Activated CD8-positive, alpha-beta T cell treated with anti-CD3 and anti-CD28 coated beads, Interleukin-2, amount 10 ng/mL, durations not matched to agents 7 days and 5 days (primary cell): ENCODE data around the gene PLCD3. TPM values are rescaled to one million over a fixed set of nuclear protein-coding genes. Genes with fewer than 3 reads are reported as not detected.

Source experiments
- ATAC-seq: fragments of 150-1000 bp; cut with Tn5 transposase; one replicate; pipeline ENCODE4 v1.10.0; 2021; ENCODE audit warnings: moderate library complexity
- CTCF ChIA-PET: fragments of 350-600 bp; sonication (Branson Sonifier 250); formaldehyde crosslinking; loops from one replicate; lab custom pipeline; 2021; ENCODE audit warnings: antibody characterized with exemption; lab: Charles Lee
- POLR2A ChIA-PET: fragments of 350-600 bp; sonication (Branson Sonifier 250); formaldehyde crosslinking; loops from one replicate; lab custom pipeline; 2021; ENCODE audit warnings: antibody characterized with exemption; lab: Charles Lee
- DNase-seq: peaks from one replicate; pipeline ENCODE4 v3.0.0-alpha.2; 2020
- H3K27ac Mint-ChIP-seq: one replicate; pipeline ENCODE4 v1.8.0; 2021; ENCODE audit warnings: mild to moderate bottlenecking, mixed read lengths
- H3K27me3 Mint-ChIP-seq: one replicate; pipeline ENCODE4 v1.8.0; 2021; ENCODE audit warnings: low read depth, mixed read lengths
- H3K36me3 Mint-ChIP-seq: one replicate; pipeline ENCODE4 v1.8.0; 2021; ENCODE audit warnings: low read depth, mixed read lengths
- H3K4me1 Mint-ChIP-seq: one replicate; pipeline ENCODE4 v1.8.0; 2021; ENCODE audit warnings: low read depth, mixed read lengths
- H3K4me3 Mint-ChIP-seq: one replicate; pipeline ENCODE4 v1.8.0; 2021; ENCODE audit warnings: mild to moderate bottlenecking, mixed read lengths
- H3K9me3 Mint-ChIP-seq: one replicate; pipeline ENCODE4 v1.8.0; 2022; ENCODE audit warnings: mixed read lengths; ENCODE audit not compliant: insufficient read depth
- total RNA-seq, 2 experiments: library from RNA; stranded (reverse); gene quantifications; one replicate each; pipeline ENCODE4 v1.2.3, GENCODE V29; 2021

Gene PLCD3
- total RNA-seq, 2 experiments from 2014 or later: 4.3 to 4.6 TPM

- Mint-ChIP-seq H3K36me3 (no peaks in the 10 kb centered on the region), H3K27me3 (peaks cover 12% of the 10 kb centered on the region), H3K4me1 (no peaks in the 10 kb centered on the region), H3K27ac (no peak overlapping the region), H3K4me3 (no peak overlapping the region), H3K9me3 (no peaks in the 10 kb centered on the region)
- ChIA-PET POLR2A (no interaction called here), CTCF (interaction anchor here (1.9 kb wide), 1 partner anchor 11 kb away, joined by 9 read pairs; the partner anchor contains the start of gene ACBD4)
- DNase-seq: no peak
- peak; percentile 25 for ATAC-seq
Observed at GRCh38 chr17:45123930-45124796, 8.2 kb downstream of the PLCD3 start.

GRCh38 chr17:45123076-45123770 lies 9.1 kb downstream of the PLCD3 start:
- Mint-ChIP-seq H3K9me3 (no peaks in the 10 kb centered on the region), H3K36me3 (no peaks in the 10 kb centered on the region)

DNA sequence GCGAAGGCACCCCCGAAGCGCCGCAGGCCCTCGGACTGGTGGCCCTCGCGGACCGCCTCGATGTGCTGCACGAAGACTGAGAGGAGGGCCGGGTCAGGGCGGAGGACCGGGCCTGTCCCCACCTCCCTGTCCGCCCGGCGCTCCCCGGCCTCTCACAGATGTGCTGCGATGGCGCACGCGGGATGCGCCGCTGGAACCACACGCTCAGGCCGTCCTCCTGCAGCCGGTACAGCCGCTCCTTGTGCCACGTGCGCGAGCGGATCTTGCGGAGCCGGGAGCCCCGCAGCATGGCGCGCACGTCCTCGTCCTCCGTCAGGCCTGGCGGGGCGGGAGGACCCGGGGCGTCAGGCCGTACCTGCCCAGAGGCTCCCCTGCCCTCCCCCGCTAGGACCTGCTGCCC lies 11.3 kb downstream of the PLCD3 start:
- CTCF ChIA-PET: interaction anchor here (1.6 kb wide), 1 partner anchor 14 kb away, joined by 7 read pairs; the partner anchor contains the start of gene ACBD4
- no peak overlapping the region for H3K4me3 Mint-ChIP-seq
- ATAC-seq: no peak

More at GRCh38 chr17:45123076-45123770, 9.1 kb downstream of the PLCD3 start:
- Mint-ChIP-seq H3K27me3 (peaks cover 12% of the 10 kb centered on the region), H3K4me1 (no peaks in the 10 kb centered on the region), H3K27ac (no peak overlapping the region), H3K4me3 (no peak overlapping the region)
- ChIA-PET POLR2A (no interaction called here), CTCF (interaction anchor here (1.9 kb wide), 1 partner anchor 12 kb away, joined by 9 read pairs; the partner anchor contains the start of gene ACBD4)
- DNase-seq (no peak), ATAC-seq (no peak)

DNA sequence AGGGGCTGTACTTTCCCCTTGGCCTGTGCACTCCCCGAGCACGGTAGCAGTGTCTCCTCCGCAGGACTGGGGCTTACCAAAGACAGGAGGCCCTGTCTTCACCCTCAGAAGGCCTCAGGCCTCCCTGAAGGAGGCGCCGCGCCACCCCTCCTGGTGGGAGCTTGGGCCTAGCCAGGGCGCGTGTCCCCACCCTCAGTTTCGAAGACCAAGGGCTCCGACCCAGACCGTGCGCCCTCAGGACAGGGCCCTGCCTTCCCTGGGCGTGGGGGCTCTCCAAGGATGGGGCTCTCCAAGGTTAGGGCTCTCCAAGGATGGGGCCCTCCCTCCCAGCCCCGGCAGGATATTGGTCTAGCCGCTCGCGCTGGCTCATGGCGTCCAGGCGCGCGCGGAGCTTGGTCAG lies 11.8 kb downstream of the PLCD3 start:
- CTCF ChIA-PET: interaction anchor here (3.6 kb wide), 1 partner anchor 15 kb away, joined by 23 read pairs; the partner anchor contains the start of gene ACBD4
- no peak overlapping the region for H3K4me3 Mint-ChIP-seq
- H3K27ac Mint-ChIP-seq: no peak overlapping the region
- H3K27me3 Mint-ChIP-seq: peaks cover 12% of the 10 kb centered on the region
- H3K4me1 Mint-ChIP-seq: no peaks in the 10 kb centered on the region
- ATAC-seq: no peak
- no peaks in the 10 kb centered on the region for H3K9me3 Mint-ChIP-seq
- no peaks in the 10 kb centered on the region for H3K36me3 Mint-ChIP-seq
- no peak for DNase-seq
- POLR2A ChIA-PET: interaction anchor here (1.0 kb wide), 1 partner anchor 41 kb away, joined by 3 read pairs; no protein-coding TSS in a partner anchor

More for the DNA sequence above, 11.3 kb downstream of the PLCD3 start:
- Mint-ChIP-seq H3K9me3 (no peaks in the 10 kb centered on the region), H3K27ac (no peak overlapping the region), H3K27me3 (peaks cover 12% of the 10 kb centered on the region), H3K4me1 (no peaks in the 10 kb centered on the region), H3K36me3 (no peaks in the 10 kb centered on the region)
- POLR2A ChIA-PET: no interaction called here
- no peak for DNase-seq

- DNase-seq (no peak), ATAC-seq (no peak)
- ChIA-PET CTCF (interaction anchor here (0.7 to 3.6 kb wide), 3 partner anchors 9 to 99 kb away, joined by 3 to 23 read pairs (median 7); partner anchors contain the start of gene ACBD4), POLR2A (interaction anchor here (1.0 kb wide), 1 partner anchor 41 kb away, joined by 3 read pairs; no protein-coding TSS in a partner anchor)
- Mint-ChIP-seq H3K9me3 (no peaks in the 10 kb centered on the region), H3K27me3 (peaks cover 12% of the 10 kb centered on the region), H3K4me1 (no peaks in the 10 kb centered on the region), H3K36me3 (no peaks in the 10 kb centered on the region), H3K27ac (no peak overlapping the region), H3K4me3 (no peak overlapping the region)
Observed at GRCh38 chr17:45119964-45120363, 12.4 kb downstream of the PLCD3 start.

- CTCF ChIA-PET: interaction anchor here (0.8 to 3.6 kb wide), 5 partner anchors 10 to 22 kb away, joined by 3 to 23 read pairs (median 7); partner anchors contain the start of gene ACBD4
- POLR2A ChIA-PET: interaction anchor here (0.5 to 0.9 kb wide), 2 partner anchors 13 to 46 kb away, joined by 3 to 4 read pairs; no protein-coding TSS in a partner anchor
- no peaks in the 10 kb centered on the region for H3K36me3 Mint-ChIP-seq
- ATAC-seq (no peak), DNase-seq (no peak)
- no peak overlapping the region for H3K4me3 Mint-ChIP-seq
- peaks cover 12% of the 10 kb centered on the region for H3K27me3 Mint-ChIP-seq
- no peaks in the 10 kb centered on the region for H3K9me3 Mint-ChIP-seq
- no peaks in the 10 kb centered on the region for H3K4me1 Mint-ChIP-seq
- H3K27ac Mint-ChIP-seq: no peak overlapping the region
Observed at GRCh38 chr17:45118691-45119090, 13.6 kb downstream of the PLCD3 start.

DNA sequence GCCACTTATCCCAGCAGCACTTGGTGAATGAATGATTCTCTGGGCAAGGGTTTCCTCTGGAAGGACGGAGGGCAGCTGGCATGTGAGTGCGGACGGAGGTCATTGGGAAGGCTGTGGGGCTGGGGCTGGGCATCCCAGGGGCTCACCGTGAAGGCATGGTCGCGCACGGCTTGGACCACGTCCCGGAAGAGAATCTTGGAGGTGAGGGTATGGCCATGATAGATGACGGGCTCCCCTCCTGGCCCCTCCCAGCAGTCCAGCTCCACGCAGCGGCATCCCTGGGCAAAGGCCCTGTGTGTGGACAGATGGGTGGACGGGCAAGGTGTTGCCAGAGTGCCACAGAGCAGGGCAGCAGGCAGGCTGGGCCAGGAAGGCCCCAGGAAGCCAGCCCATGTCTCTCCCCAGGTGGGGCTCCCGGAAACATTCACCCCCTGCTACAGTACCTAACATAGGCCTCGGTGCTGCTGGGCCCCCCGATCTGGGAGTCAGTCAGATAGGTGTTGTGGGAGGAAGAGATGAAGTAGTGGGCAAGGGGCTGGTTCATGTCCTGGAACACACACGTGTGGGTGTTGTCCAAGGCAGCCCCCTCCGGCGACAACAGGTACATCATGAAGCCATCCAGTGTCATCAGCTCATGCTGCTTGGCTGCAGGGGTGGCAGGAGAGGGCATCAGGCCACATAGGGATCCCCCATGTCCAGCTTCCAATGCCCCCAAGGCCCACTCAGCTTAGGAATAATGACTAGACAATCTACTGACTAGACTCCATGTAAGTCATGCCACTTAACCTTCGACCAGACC lies 14.3 kb downstream of the PLCD3 start:
- POLR2A ChIA-PET: interaction anchor here (0.5 to 0.9 kb wide), 2 partner anchors 12 to 46 kb away, joined by 3 to 4 read pairs; no protein-coding TSS in a partner anchor
- H3K27ac Mint-ChIP-seq: no peak overlapping the region
- no peak for ATAC-seq

DNA sequence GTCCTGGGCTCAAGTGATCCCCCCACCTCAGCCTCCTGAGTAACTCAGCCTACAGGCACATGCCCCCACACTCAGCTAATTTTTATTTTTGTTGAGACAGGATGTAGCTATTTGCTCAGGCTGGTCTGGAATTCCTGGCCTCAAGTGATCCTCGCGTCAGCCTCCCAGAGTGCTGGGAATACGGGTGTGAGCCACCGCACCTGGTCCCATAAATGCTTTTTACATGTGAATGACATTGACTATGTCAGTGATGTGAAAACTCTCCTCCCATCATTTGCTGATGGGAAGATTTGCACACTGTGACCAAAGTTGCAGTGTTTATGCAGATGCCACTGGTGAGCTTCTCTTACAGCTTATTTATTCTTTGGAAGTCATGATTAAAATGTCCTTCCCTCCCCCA lies 15.0 kb downstream of the PLCD3 start:
- H3K27me3 Mint-ChIP-seq: peaks cover 10% of the 10 kb centered on the region
- no peaks in the 10 kb centered on the region for H3K9me3 Mint-ChIP-seq
- POLR2A ChIA-PET: no interaction called here
- no peak for ATAC-seq
- H3K4me3 Mint-ChIP-seq: no peak overlapping the region
- CTCF ChIA-PET: interaction anchor here (0.9 to 3.6 kb wide), 4 partner anchors 9 to 18 kb away, joined by 3 to 23 read pairs (median 12); partner anchors contain the start of gene ACBD4
- no peak for DNase-seq
- no peaks in the 10 kb centered on the region for H3K36me3 Mint-ChIP-seq
- no peaks in the 10 kb centered on the region for H3K4me1 Mint-ChIP-seq
- no peak overlapping the region for H3K27ac Mint-ChIP-seq

More for the DNA sequence above, 14.3 kb downstream of the PLCD3 start:
- no peak for DNase-seq
- Mint-ChIP-seq H3K36me3 (no peaks in the 10 kb centered on the region), H3K4me1 (no peaks in the 10 kb centered on the region), H3K4me3 (no peak overlapping the region), H3K27me3 (peaks cover 12% of the 10 kb centered on the region), H3K9me3 (no peaks in the 10 kb centered on the region)
- CTCF ChIA-PET: interaction anchor here (0.9 to 3.6 kb wide), 5 partner anchors 10 to 22 kb away, joined by 3 to 23 read pairs (median 7); partner anchors contain the start of gene ACBD4

DNA sequence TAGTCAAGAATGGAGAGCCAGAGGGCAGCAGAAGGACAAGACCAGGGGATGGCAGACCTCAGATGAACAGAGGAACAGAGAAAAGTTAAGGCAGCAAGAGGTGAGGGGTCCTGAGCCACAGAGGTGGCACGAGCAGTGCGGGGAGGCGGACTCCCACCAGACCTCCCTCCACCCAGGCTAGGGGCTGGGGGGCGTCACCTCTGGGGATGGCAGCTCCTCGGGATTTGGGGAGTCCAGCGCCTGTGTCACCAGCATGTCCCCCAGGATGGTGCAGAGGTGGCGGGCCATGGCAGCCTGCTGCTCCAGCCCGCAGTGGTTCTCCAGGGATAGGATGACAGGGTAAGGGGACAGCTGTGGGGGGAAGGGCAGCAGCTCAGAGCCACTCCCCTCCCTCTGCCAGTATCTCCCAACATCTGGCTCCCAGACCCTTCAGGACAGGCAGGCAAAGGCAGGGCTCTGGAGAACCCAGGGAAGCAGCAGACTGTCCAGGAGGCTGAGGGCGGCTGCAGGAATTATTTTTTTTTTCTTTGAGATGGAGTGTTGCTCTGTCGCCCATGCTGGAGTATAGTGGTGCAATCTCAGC lies 15.8 kb downstream of the PLCD3 start:
- ATAC-seq: no peak
- DNase-seq: no peak
- Mint-ChIP-seq H3K27me3 (peaks cover 6% of the 10 kb centered on the region), H3K9me3 (no peaks in the 10 kb centered on the region), H3K27ac (no peak overlapping the region), H3K36me3 (no peaks in the 10 kb centered on the region), H3K4me3 (no peak overlapping the region), H3K4me1 (no peaks in the 10 kb centered on the region)
- POLR2A ChIA-PET: no interaction called here
- CTCF ChIA-PET: interaction anchor here (1.9 kb wide), 1 partner anchor 19 kb away, joined by 6 read pairs; the partner anchor contains the start of gene ACBD4

DNA sequence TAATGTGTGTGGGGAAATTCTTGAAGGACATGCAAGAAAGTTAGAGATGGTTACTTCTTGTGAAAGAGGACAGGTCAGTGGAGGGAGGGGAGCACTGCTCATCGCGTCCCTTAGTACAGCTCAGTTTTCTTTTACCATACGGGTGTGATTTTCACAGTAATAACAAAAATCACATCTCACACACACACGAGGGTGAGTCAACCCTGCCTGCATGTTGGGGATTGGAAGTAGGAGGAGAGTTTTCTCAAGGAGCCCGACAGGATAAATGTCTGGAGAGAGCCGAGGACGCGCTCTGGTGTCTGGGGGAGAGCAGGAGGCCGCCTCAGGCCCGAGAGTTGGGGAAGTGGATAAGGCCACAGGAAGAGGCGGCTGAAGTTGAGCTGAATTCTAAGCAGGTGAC lies 16.4 kb downstream of the PLCD3 start:
- H3K9me3 Mint-ChIP-seq: no peaks in the 10 kb centered on the region
- no peaks in the 10 kb centered on the region for H3K4me1 Mint-ChIP-seq
- ChIA-PET POLR2A (no interaction called here), CTCF (interaction anchor here (1.8 to 1.9 kb wide), 2 partner anchors 16 to 19 kb away, joined by 5 to 6 read pairs; partner anchors contain the start of gene ACBD4)
- peaks cover 3% of the 10 kb centered on the region for H3K27me3 Mint-ChIP-seq
- no peak for DNase-seq
- no peak overlapping the region for H3K4me3 Mint-ChIP-seq
- H3K27ac Mint-ChIP-seq: no peak overlapping the region
- no peak for ATAC-seq
- H3K36me3 Mint-ChIP-seq: no peaks in the 10 kb centered on the region
